GM19239 (cell line): Measurements from ENCODE around the gene SLC37A1.

Source experiments
- DNase-seq: peaks from one replicate; pipeline ENCODE4 v3.0.0; 2011; ENCODE audit warnings: low spot score; ENCODE audit not compliant: insufficient read length
- FAIRE-seq: peaks from 2 replicates; lab custom pipeline; 2011; peaks lifted over from hg19 to GRCh38; lab: Jason Lieb, UNC

The SLC37A1 gene

GRCh38 chr21:42568866-42569731 lies 55.4 kb downstream of the SLC37A1 start:
- no peak for DNase-seq
- no peak for FAIRE-seq

GRCh38 chr21:42569732-42570301 lies 56.2 kb downstream of the SLC37A1 start:
- FAIRE-seq = no peak

GRCh38 chr21:42570362-42570761 lies 56.7 kb downstream of the SLC37A1 start:
- FAIRE-seq (no peak), DNase-seq (no peak)

More at GRCh38 chr21:42569732-42570301, 56.2 kb downstream of the SLC37A1 start:
- no peak for DNase-seq

- FAIRE-seq (no peak), DNase-seq (no peak)
Measured at GRCh38 chr21:42570841-42571387, 57.3 kb downstream of the SLC37A1 start.

- no peak for FAIRE-seq
- no peak for DNase-seq
Measured at GRCh38 chr21:42571391-42572150, 57.9 kb downstream of the SLC37A1 start.

GRCh38 chr21:42572906-42573495 lies 59.3 kb downstream of the SLC37A1 start:
- FAIRE-seq = no peak

GRCh38 chr21:42574234-42575027 lies 60.8 kb downstream of the SLC37A1 start:
- FAIRE-seq (no peak), DNase-seq (no peak)

More at GRCh38 chr21:42572906-42573495, 59.3 kb downstream of the SLC37A1 start:
- no peak for DNase-seq

GRCh38 chr21:42575111-42575510 lies 61.5 kb downstream of the SLC37A1 start:
- FAIRE-seq = no peak
- no peak for DNase-seq

GRCh38 chr21:42576639-42577038 lies 63.0 kb downstream of the SLC37A1 start:
- FAIRE-seq (no peak), DNase-seq (no peak)

GRCh38 chr21:42578034-42578433 lies 64.4 kb downstream of the SLC37A1 start:
- FAIRE-seq = no peak
- no peak for DNase-seq

- no peak for DNase-seq
Measured at GRCh38 chr21:42578761-42579415, 65.2 kb downstream of the SLC37A1 start.

GRCh38 chr21:42579456-42580075 lies 65.9 kb downstream of the SLC37A1 start:
- FAIRE-seq (no peak), DNase-seq (no peak)

More at GRCh38 chr21:42578761-42579415, 65.2 kb downstream of the SLC37A1 start:
- no peak for FAIRE-seq

- no peak for FAIRE-seq
- no peak for DNase-seq
Measured at GRCh38 chr21:42580076-42580792, 66.6 kb downstream of the SLC37A1 start.

GRCh38 chr21:42580793-42581321 lies 67.2 kb downstream of the SLC37A1 start:
- DNase-seq (no peak), FAIRE-seq (no peak)

GRCh38 chr21:42581336-42581992 lies 67.8 kb downstream of the SLC37A1 start:
- FAIRE-seq (no peak), DNase-seq (no peak)

- FAIRE-seq (no peak), DNase-seq (no peak)
Measured at GRCh38 chr21:42581993-42582786, 68.5 kb downstream of the SLC37A1 start.
